Ramos (cell line): ENCODE results near the gene NELL2.
"Not testable (repeated sequence)": the region's sequence is repeated elsewhere in the genome, so short reads cannot be mapped to it uniquely, and the experiment has no call there.

Experiments used
- in situ Hi-C: fragments of 300-500 bp; cut with MboI; formaldehyde crosslinking; loops from one replicate; pipeline ENCODE4 v1.14.3; 2022; ENCODE audit warnings: low sequenced_read_pairs; ENCODE audit not compliant: unreplicated experiment

NELL2 gene

DNA sequence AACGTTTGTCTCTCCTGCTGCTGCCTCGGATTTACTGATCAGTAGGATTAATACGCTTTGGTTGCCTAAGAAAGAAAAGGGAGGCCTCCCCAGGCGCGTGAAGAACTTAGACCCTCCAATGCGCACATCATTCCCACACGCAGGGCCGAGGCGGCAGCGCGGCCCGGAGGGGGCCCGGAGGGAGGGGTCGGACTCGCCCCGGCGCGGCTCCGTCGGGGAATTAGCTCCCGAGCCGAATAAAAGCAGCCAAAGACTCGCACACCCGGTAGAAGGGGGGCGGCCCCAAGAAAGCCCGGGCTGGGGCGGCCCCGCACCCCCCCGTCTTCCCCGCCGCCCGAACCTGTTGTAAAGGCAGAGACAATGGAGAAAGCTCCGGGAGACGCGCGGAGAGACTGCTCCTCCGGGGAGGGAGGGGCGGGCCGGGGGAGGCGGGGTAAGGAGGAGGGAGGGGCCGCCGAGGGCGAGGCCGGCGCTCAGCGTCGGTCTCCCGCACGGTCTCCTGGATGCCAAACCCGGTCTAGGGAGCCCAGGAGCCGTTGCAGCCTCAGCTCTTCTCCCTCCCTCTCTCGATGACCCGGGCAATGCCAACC is at the start of gene NELL2:
TSS of gene NELL2 (minus strand) at position 362 of the 590 bp plus-strand sequence. CDS start 446 bp downstream, outside the sequence.
- in situ Hi-C loops: no loop called here

DNA sequence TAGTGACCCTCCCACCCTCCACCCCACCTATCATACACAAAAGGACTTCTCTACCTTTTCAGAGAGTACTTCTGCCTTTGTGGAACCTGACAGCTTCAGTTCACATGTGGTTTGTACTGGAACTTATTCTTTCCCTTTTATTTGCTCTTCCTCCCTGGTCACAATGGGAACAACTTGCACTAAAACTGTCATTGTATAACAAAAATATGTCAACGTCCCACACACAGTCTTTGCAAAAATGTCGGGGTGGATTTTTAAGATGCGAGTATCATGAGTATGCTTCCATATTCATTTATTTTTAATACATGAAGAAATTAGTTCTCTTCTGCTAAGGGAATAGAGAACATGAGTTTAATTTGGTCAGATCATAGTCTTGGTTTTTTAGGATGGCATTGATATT is 45.6 kb upstream of the NELL2 start:
- in situ Hi-C loops: no loop called here

DNA sequence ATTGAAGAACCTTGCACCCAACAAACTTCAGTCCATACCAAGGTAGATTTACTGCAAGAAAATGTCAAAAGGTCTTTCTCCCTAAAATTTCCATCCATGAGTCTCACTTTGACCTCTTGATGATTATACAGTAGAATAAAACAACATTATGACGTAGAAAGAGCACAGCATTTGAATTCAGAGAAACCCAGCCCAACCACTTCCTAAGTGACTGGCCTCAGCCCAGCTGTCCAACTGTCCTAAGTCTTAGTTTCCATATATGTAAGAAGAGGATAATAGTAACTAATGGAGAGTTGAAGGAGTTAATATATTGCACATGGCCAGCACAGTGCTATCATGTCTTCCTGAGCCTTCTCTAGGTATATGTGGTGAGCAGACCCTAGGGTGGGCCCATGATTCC is 41.0 kb upstream of the NELL2 start:
- in situ Hi-C loops: no loop called here

DNA sequence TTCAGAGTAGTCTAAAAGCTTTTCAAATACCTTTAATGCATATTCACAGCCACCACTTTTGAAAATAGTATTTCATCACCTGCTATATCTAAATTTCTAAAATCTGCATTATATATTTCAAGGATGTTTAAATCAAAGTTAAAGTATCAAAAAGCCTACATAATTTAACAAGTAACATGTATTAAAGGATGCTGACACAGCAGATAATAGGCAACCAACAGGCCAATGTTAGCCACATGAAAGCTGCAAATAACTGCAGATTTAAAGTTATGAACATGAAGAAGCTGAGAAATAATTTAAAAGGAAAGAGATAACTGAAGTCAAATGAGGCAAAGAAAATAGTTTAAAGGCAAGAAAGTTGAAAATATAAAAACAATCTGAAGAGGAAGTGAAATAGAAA is 39.8 kb upstream of the NELL2 start:
- in situ Hi-C loops: no loop called here

DNA sequence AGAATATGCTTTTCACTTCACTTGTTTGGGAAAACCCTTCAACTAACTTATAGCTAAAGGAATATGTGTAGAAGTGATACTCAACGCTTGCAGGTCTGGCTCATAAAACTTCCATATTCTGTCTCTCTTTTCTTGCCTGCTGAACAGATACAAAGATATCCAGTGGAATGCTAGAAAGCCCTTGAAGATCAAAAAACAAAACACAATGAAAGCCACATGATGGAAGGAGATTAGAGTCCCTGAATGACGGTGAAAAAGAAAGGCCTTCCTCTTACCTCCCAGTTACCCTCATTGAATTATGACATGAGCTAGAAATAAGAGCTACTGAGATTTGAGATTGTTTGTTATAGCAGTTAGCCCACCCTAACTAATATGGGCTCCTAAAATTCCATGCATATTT is 28.2 kb upstream of the NELL2 start:
- in situ Hi-C loops: no loop called here

DNA sequence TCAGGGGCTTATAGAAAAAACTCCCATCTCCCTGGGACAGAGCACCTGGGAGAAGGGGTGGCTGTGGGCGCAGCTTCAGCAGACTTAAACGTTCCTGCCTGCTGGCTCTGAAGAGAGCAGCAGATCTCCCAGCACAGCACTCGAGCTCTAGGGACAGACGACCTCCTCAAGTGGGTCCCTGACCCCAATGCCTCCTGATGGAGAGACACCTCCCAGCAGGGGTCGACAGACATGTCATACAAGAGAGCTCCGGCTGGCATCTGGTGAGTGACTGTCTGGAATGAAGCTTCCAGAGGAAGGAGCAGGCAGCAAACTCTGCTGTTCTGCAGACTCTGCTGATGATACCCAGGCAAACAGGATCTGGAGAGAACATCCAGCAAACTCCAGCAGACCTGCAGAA is 22.0 kb upstream of the NELL2 start:
- in situ Hi-C loops: not testable (repeated sequence)

DNA sequence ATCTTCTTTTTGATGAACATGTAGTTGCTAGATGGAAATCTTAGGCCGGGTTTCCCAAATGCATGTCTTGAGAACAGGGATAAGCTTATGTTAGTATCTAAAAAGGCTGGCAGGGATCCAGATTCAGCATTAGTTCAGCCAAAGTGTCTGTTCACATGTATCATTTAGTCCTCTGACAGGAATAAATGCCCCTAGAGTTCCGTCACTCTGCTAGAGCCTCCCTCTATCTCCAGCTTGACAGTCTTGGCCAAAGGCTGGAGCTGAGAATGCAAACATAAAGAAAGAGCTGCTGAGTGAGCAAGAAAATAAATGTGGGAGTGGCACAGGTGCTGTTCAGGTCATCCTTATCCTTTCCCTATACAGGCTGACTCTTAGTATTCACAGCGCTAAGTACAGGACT is 13.8 kb upstream of the NELL2 start:
- in situ Hi-C loops: no loop called here

DNA sequence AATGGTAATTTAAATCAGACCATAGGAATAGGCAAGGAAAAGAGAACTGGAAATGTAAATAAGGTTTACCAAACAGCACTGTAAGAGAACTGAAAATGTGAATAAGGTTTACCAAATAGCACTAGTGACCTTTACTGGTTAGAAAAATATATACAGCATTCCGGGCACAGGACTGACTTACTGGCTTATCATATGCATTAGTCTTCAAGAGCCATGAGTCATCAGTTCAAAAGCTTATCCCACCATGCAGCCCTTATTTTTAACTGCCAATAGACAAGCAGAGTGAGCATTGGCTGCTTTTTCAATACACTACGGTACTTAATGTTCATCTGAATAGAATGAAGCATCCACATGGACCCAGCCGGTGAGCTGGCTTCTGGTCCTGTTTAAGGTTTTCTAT is 13.0 kb upstream of the NELL2 start:
- in situ Hi-C loops: no loop called here

DNA sequence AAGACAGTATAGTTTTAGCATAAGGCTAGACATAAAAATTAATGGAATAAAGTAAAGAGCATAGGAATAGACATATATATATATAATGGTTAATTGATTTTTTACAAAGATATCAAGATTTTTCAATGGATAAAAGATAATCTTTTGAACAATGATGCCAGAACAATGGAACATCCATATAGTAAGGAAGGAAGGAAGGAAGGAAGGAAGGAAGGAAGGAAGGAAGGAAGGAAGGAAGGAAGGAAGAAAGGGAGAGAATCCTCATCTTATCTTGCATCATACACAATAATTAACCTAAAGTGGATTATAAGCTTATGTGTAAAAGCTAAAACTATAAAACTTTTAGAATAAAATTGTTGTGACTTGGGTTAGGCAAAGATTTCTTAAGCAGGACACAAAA is 9.8 kb upstream of the NELL2 start:
- in situ Hi-C loops: no loop called here

DNA sequence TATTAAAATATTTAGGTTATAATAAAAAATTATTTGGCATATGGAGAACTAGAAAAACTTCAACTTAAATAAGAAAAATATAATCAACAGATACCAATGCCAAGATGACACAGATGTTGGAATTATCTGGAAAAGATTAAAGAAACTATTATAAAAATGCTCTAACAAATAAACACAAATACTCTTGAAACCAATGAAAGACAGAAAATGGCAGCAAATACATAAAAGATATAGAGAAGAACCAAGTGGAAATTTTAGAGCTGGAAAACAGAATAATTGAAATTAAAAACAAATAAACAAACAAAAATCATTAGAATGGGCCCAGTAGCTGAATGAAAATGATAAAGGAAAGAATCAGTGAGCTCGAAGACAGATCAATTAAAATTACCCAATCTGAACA is 5.1 kb upstream of the NELL2 start:
- in situ Hi-C loops: no loop called here

DNA sequence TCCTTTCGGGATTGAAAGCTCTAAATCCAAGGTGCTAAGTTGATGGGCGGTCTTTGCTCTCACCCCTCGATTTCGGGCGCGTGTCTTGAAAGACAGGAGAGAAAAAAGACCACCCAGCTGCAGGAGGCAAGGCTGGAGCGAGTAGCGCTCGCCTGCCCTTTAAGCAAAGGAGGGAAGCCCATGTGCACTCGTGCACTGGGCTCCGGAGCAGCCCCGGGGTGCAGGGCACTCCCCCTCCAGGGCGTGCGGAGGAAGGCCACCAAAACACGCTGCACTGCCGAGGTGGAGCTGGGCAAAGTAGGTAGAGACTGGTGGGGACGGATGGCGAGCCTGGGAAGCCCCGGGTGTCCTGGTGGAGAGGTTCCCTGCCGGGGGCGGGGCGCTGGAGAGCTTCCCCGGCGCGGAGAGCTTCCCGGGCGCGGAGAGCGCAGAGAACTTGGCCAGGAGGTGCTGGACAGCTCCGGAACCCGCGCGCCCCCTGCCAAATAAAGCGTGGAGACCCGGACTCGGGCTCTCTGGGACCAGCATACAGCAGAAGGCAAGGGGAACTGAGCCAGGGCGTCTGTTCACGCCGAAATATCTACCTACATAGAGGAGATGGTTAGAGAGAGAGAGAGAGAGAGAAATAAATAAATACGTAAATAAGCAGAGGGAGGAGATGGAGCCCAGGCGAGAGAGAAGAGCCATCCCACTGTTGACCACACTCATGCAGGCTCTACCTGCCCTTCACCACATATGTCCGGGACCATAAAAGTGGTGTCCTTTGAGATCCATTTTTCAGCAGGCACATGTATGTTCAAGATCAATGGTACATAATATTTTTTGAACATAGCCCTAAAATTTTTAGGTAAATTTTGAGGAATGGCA is 662 bp upstream of the NELL2 start:
- in situ Hi-C loops: no loop called here

DNA sequence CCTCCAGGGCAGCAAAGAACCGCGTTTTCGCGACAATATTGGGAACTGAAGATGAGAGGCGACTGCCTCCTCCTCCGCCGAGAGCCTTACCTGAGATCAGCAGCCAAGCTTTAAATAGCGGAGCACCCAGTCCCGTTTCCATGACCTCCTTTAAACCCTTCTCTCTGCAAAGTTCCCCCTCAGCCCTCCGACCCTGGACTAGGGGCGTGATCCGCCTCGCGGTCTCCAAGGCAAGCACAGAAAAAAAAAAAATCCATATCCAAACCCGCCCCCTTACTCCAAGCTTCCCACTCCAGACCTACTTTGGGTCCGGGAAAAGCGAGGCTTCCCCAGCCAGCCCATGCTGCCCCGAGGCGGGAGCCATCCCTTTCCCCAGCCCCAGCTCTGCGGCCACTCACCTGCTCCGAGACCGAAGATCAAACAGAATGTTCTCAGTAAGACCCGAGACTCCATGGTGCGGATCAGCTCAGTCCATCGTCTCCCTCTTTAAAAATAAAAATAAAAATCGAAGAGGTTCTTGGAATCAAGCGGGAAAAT is 630 bp downstream of the NELL2 start:
- in situ Hi-C loops: no loop called here

DNA sequence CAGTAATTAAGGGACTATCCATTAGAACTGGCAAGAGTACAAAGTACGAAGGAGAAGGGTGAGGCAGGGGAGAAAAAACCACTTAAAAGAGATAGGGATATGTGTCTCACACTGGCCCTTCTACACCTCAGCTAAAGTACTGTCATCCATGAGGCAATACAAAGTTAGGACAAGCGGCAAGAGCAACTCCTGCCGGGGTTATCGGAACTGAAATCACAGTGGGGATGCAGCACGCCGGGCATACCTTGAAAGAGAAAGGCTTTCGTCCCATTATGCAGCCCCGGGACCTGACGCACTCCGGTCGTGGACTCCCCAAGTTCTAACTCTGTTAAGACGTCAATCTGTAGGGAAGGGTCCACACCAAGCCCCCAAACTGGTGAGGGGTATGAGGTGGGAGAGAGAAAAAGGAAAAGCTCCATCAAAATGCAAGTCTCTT is 1.1 kb downstream of the NELL2 start:
- in situ Hi-C loops: no loop called here

DNA sequence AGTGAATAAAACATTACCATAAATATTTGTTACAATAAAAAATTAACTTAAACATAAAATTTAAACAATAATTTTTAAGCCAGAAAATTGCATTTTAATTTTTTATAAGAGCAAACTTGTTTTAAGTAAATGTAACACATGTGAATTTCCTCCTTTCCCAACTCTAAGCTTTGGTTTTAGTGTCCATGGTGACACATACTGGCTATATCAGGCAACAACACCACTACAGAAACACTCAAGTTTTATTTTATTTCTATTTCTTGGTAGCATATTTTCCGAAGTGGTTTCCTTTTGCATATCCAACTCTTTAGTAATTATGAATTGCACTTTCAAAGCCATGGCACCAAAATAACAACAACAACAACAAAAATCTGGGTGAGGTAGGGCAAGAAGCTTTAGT is 2.2 kb downstream of the NELL2 start:
- in situ Hi-C loops: no loop called here

DNA sequence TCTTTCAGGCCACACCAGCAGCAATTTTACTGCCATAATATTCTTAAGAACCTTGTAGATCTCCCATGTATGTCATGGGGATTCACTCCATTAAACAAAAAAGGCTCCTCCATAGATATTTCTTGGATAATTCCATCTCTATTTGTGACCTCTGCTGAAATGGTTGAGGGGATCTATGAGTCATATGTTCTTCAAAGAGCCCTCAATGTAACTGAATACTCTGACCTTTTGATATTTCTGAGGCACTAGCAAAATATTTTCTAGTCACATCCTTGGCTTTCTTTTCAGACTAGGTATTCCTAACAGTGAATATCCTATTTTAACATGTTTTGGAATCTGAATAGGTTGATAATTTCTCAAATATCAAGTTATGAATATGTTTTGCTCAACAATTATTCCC is 6.6 kb downstream of the NELL2 start:
- in situ Hi-C loops: no loop called here

DNA sequence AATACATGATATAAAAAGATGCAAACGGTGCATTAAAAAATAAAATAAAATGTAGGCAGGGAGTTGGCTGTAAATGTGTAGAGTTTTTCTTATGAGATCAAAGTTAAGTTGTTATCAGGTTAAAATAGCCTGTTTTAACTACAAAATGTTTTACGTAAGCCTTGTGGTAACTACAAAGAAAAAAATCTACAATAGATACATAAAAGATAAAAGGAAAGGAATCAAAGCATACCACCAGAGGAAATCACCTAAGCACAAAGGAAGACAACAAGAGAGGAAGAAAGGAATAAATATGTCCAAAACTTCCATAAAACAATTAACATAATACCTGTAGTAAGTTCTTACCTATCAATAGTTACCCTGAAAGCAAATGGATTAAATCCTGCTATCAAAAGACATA is 12.2 kb downstream of the NELL2 start:
- in situ Hi-C loops: no loop called here

DNA sequence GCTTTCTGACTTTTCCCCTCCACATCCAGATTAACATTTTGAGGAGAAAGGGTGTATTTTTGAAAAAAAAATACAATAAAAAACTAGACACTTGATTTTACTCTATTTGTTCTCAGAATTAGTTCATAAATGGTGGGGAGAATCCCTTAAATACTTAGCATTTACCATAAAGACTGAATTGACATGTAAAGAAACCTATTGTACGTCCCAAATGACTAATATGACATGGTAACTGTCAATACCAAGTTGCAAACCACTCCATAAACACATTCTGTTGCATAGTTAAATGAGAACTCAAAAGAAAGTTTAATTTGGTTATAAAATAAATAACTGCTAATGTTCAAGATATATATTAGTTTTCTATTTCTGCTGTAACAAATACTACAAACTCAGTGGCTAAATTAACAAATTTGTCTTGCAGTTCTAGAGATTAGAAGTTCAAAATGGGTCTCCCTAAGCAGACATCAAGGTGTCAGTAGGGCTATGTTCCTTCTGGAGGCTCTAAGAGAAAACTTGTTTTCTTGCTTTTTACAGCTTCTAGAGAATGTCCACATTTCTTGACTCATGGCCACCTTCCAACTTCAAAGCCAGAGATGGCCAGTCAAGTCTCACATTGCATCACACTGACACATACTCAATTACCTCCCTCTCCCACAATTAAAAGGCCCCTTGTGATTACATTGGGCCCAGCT is 16.0 kb downstream of the NELL2 start:
- in situ Hi-C loops: no loop called here

DNA sequence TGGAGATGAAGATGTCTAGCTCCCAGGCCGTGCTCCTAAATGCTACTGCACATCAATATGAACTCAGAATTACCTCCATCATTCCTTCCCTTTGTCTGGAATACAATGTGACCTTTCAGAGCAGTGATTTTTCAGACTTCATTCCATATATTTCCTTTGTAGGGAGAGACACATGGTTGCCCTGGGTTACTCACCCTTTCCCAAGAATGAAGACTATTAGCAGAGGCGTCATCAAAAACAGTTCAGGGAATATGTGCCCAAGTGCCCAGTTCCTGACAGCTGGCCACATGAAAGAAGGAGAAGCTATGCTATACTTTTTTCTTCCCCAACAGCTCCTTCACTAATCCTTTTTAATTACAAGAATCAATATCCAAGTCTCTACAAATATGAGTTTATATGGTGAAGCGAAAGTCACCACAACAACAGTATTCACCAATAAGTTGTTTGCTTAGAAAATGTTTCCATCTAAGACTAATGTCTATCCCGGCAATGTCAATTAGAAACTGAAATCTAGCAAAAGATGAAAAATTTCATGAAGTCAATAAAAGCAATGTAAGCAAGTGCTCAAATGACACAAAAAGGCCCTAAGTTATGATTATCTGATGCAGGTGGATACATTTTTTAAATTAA is 17.8 kb downstream of the NELL2 start:
- in situ Hi-C loops: no loop called here

DNA sequence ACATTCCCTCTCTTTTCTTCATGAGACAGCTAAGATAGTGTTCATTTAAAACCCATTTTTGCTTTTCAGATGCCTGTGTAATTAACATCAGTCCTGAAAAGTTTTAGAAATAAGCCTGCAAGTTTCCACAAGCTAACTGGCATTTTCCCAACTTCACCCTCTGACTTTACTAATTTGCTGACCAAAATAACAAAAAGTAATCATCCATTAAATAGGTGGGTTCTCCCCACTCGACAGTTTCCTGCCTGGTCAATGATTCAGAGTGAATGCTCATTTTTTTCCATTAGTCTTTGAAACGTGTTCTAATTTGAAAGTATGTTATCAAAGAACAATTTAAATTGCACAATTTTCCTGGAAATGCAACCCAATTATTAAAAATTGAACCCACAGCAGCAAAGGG is 23.6 kb downstream of the NELL2 start:
- in situ Hi-C loops: no loop called here

DNA sequence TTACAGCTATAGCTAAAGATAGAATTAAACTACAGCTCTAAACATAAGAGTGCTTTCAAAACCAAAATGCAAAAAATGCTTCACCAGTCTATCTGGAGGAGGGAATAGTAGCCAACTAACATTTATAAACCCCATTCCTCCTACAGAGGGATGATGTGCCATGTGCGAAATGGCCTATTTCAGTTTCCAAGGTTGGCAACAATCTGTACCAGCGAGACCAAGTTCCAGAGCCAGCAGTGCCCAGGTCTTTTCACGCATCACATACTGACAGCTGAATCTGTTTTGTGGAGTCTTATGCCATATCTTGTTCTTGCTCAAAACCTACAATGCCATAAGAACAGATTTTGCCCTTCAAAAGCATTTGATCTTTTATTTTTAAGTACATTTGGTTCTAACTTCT is 24.5 kb downstream of the NELL2 start:
- in situ Hi-C loops: no loop called here

DNA sequence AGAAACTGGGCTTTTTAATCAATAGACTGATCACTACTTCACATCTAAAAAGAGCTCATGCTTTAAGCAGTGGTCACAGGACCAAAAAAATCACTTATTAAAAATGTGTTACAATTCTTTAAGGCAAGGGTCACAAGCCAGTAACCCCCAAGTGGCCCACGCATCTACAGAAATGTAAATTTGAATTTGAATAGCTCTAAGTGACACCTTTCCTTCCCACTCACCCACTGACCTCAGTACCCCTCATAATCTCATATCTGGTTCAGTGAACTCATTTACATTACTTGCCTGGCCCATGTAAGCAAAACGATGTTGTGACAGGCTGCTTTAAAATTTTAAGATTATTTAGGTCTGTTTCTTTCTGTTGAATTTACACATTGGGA is 27.4 kb downstream of the NELL2 start:
- in situ Hi-C loops: no loop called here
